ENCODE data around the gene DEFB132.

Gene DEFB132

GRCh38 chr20:258269-258858 lies 840 bp downstream of the DEFB132 start:
- H3K27me3 ChIP-seq (ENCODE audit: control insufficient read depth, low read length): peaks cover 28% of the 10 kb centered on the region
- TF ChIP-seq EZH2phosphoT487 (IDR thresholded peaks at IDR 0.05; ENCODE audit: borderline replicate concordance, low read length) (no peak), CTCF (IDR thresholded peaks at IDR 0.05; ENCODE audit: low read depth, low read length, poor library complexity, severe bottlenecking) (no peak)
- no peak overlapping the region for H3K4me2 ChIP-seq (ENCODE audit: low read length)

GRCh38 chr20:258963-259362 lies 1.4 kb downstream of the DEFB132 start:
- Histone ChIP-seq H3K4me1 (ENCODE audit: control insufficient read depth, low read length) (no peaks in the 10 kb centered on the region), H3F3A (ENCODE audit: control insufficient read depth, insufficient read depth) (no peaks in the 10 kb centered on the region), H3K4me2 (ENCODE audit: low read length) (no peak overlapping the region), H3K27ac (ENCODE audit: low read depth, low read length) (no peak overlapping the region), H4K20me1 (ENCODE audit: control insufficient read depth, insufficient read depth, low read depth, low read length) (no peaks in the 10 kb centered on the region), H3K4me3 (ENCODE audit: low read length) (no peak overlapping the region), H3K9me3 (ENCODE audit: control insufficient read depth, insufficient read depth, low read length) (no peaks in the 10 kb centered on the region), H3K36me3 (ENCODE audit: control insufficient read depth, low read length) (no peaks in the 10 kb centered on the region), H3K79me2 (ENCODE audit: control insufficient read depth, low read length) (no peaks in the 10 kb centered on the region), H3K9me2 (replicated peaks; ENCODE audit: control insufficient read depth, low read length) (no peaks in the 10 kb centered on the region), H3K27me3 (ENCODE audit: control insufficient read depth, low read length) (peaks cover 33% of the 10 kb centered on the region)
- TF ChIP-seq EZH2phosphoT487 (IDR thresholded peaks at IDR 0.05; ENCODE audit: borderline replicate concordance, low read length) (no peak), CTCF (IDR thresholded peaks at IDR 0.05; ENCODE audit: low read depth, low read length, poor library complexity, severe bottlenecking) (no peak)

More at GRCh38 chr20:258269-258858, 840 bp downstream of the DEFB132 start:
- Histone ChIP-seq H4K20me1 (ENCODE audit: control insufficient read depth, insufficient read depth, low read depth, low read length) (no peaks in the 10 kb centered on the region), H3K27ac (ENCODE audit: low read depth, low read length) (no peak overlapping the region), H3K9me3 (ENCODE audit: control insufficient read depth, insufficient read depth, low read length) (no peaks in the 10 kb centered on the region), H3K9me2 (replicated peaks; ENCODE audit: control insufficient read depth, low read length) (no peaks in the 10 kb centered on the region), H3K4me1 (ENCODE audit: control insufficient read depth, low read length) (no peaks in the 10 kb centered on the region), H3F3A (ENCODE audit: control insufficient read depth, insufficient read depth) (no peaks in the 10 kb centered on the region), H3K4me3 (ENCODE audit: low read length) (no peak overlapping the region), H3K36me3 (ENCODE audit: control insufficient read depth, low read length) (no peaks in the 10 kb centered on the region), H3K79me2 (ENCODE audit: control insufficient read depth, low read length) (no peaks in the 10 kb centered on the region)

- no peaks in the 10 kb centered on the region for H3K4me1 ChIP-seq (ENCODE audit: control insufficient read depth, low read length)
- no peak overlapping the region for H3K4me2 ChIP-seq (ENCODE audit: low read length)
- no peak overlapping the region for H3K4me3 ChIP-seq (ENCODE audit: low read length)
- H3K27me3 ChIP-seq (ENCODE audit: control insufficient read depth, low read length): peaks cover 33% of the 10 kb centered on the region
- no peak overlapping the region for H3K27ac ChIP-seq (ENCODE audit: low read depth, low read length)
- H3K9me3 ChIP-seq (ENCODE audit: control insufficient read depth, insufficient read depth, low read length): no peaks in the 10 kb centered on the region
- H3K79me2 ChIP-seq (ENCODE audit: control insufficient read depth, low read length): no peaks in the 10 kb centered on the region
- no peaks in the 10 kb centered on the region for H3K9me2 ChIP-seq (replicated peaks; ENCODE audit: control insufficient read depth, low read length)
- TF ChIP-seq EZH2phosphoT487 (IDR thresholded peaks at IDR 0.05; ENCODE audit: borderline replicate concordance, low read length) (no peak), CTCF (IDR thresholded peaks at IDR 0.05; ENCODE audit: low read depth, low read length, poor library complexity, severe bottlenecking) (no peak)
- H3K36me3 ChIP-seq (ENCODE audit: control insufficient read depth, low read length): no peaks in the 10 kb centered on the region
- H3F3A ChIP-seq (ENCODE audit: control insufficient read depth, insufficient read depth): no peaks in the 10 kb centered on the region
- H4K20me1 ChIP-seq (ENCODE audit: control insufficient read depth, insufficient read depth, low read depth, low read length): no peaks in the 10 kb centered on the region
These were observed 2.5 kb downstream of the DEFB132 start for GRCh38 chr20:259981-260380.

Measured in DOHH2 (cell line).